HepG2 (cell line): ENCODE measurements around the gene CACNA1G. TPM values are rescaled to one million over a fixed set of nuclear protein-coding genes. Genes with fewer than 3 reads are reported as not detected.

Source experiments
- ARID2 ChIP-seq: sonication (generic); formaldehyde crosslinking; IDR thresholded peaks from 2 replicates; pipeline ENCODE4 v1.8.1; 2022; ENCODE audit warnings: mild to moderate bottlenecking, missing genetic modification reagents, borderline replicate concordance
- ATF4 ChIP-seq, 2 experiments: fragments of 450-650 bp in 1 of 2; sonication (generic) in 1 of 2; formaldehyde crosslinking; IDR thresholded peaks; 2 replicates each; pipeline versions ENCODE4 v1.5.0 to v1.8.0; 2020 to 2022; ENCODE audit warnings: mild to moderate bottlenecking in 1 of 2, missing genetic modification reagents in 1 of 2
- CSRNP1 ChIP-seq: sonication (generic); formaldehyde crosslinking; IDR thresholded peaks from 2 replicates; pipeline ENCODE4 v1.8.1; 2023; ENCODE audit warnings: mild to moderate bottlenecking, missing genetic modification reagents
- GTF2F1 ChIP-seq: fragments of 150-350 bp; IDR thresholded peaks from 2 replicates; pipeline ENCODE4 v1.6.1; 2014; ENCODE audit warnings: low read length
- GTF3A ChIP-seq: sonication (generic); formaldehyde crosslinking; conservative IDR thresholded peaks from 2 replicates; pipeline ENCODE4 v1.4.0; 2020; ENCODE audit warnings: mild to moderate bottlenecking, missing genetic modification reagents
- HNRNPH1 ChIP-seq: fragments of 200-400 bp; formaldehyde crosslinking; optimal IDR thresholded peaks from 2 replicates; pipeline ENCODE3; 2017; ENCODE audit warnings: mild to moderate bottlenecking, low read depth, low read length
- POLR2A ChIP-seq, 2 experiments: IDR thresholded peaks; 2 replicates each; pipeline ENCODE4 v1.6.1; 2011; ENCODE audit warnings: low read depth in 2 of 2, low read length in 2 of 2, mild to moderate bottlenecking in 1 of 2, moderate library complexity in 1 of 2; ENCODE audit not compliant: insufficient read depth in 1 of 2
- PRDM4 ChIP-seq: sonication (generic); formaldehyde crosslinking; IDR thresholded peaks from 2 replicates; pipeline ENCODE4 v1.9.0; 2021; ENCODE audit warnings: missing genetic modification reagents, borderline replicate concordance
- PRPF4 ChIP-seq: fragments of 200-400 bp; formaldehyde crosslinking; IDR thresholded peaks from 2 replicates; pipeline ENCODE4 v1.6.1; 2016; ENCODE audit warnings: low read length, low read depth; ENCODE audit not compliant: poor library complexity, severe bottlenecking
- TAF1 ChIP-seq: sonication (generic); formaldehyde crosslinking; IDR thresholded peaks from 2 replicates; pipeline ENCODE4 v1.4.0; 2020; ENCODE audit warnings: missing genetic modification reagents
- polyA plus RNA-seq, 8 experiments: library from polyadenylated mRNA; depleted of rRNA in 3 of 8; stranded (reverse) in 7 of 8; unstranded in 1 of 8; fragments of >200 nt; fragmentation: Illumina TruSeq in 4 of 8; extraction: Trizol in 4 of 8; gene quantifications; 2 replicates each; pipeline versions ENCODE4 v1.2.1 to v1.2.3, GENCODE V29; 2011 to 2016; ENCODE audit warnings: low read depth in 4 of 8, missing spikeins in 1 of 8, mixed read lengths in 1 of 8; ENCODE audit not compliant: insufficient read depth in 1 of 8
- total RNA-seq, 5 experiments: library from RNA; depleted of rRNA; stranded (reverse); fragments of >200 nt; fragmentation: Illumina TruSeq; extraction: Trizol; gene quantifications; 2 replicates each; pipeline ENCODE4 v1.2.3, GENCODE V29; 2016; ENCODE audit warnings: low read depth in 1 of 5
- TF ChIP-seq, protein P1 (sequence below): sonication (generic); formaldehyde crosslinking; IDR thresholded peaks from 2 replicates; pipeline ENCODE4 v1.4.0; 2020; ENCODE audit warnings: missing genetic modification reagents
- TF ChIP-seq, protein P2 (sequence below): sonication (generic); formaldehyde crosslinking; IDR thresholded peaks from 2 replicates; pipeline ENCODE4 v1.4.0; 2020; ENCODE audit warnings: missing genetic modification reagents, borderline replicate concordance
- TF ChIP-seq, protein P3 (sequence below): sonication (generic); formaldehyde crosslinking; conservative IDR thresholded peaks from 2 replicates; pipeline ENCODE4 v1.4.0; 2020; ENCODE audit warnings: mild to moderate bottlenecking, missing genetic modification reagents, moderate library complexity

The CACNA1G gene
- total and polyA plus RNA-seq, 2 of the 13 experiments (the other 11 are each of a cell fraction or from before 2014, with no cell fraction given): 0.02 TPM; not detected in 1

DNA sequence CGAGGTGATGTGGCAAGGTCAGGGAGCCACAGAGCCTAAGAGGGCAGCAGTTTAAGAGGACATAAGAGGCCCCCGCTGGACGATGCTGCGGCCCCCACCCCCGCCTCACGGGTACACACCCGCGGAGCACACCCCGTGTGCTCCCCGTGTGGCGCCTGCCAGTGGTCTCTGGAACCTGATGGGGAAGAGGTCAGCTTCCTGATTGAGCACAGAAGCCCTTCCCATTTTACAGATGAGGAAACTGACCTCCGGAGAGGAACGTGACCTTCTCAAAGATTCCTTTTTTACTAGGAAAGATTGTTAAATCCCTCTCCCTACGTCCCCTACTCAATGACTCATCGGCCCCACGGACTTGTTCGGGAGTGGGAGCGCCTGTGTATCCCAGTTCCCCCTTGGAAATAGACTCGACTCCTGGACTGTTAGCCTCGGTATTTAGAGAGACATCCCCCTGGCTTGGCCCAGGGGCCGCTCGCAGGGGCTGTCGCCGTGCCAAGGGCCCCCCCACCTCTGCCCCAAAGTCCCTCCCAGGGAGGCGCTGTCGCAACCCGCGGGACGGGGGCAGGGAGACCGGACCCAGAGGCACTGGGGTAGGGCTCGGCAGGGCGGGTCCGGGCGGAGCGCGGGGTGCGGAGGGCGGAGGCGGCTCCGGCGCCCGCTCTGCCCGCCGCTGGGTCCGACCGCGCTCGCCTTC is 73.9 kb downstream of the CACNA1G start, which contains the start of gene ABCC3 (continued):
- TF ChIP-seq PRDM4 (no peak), TAF1 (CRISPR knock-in tag) (0 out of 2 replicates have a peak, but pooled peaks have one; percentile 5), POLR2A (IDR thresholded peaks at IDR 0.05; ENCODE audit: insufficient read depth in 1 of 2, low read depth in 2 of 2, low read length in 2 of 2) (peak; percentile 28 to 55; a peak in 3 of 4 replicates), GTF3A (CRISPR knock-in tag) (0 out of 2 replicates have a peak, but pooled peaks have one; percentile 35), PRPF4 (no peak), HNRNPH1 (peak; percentile 46), ATF4 (CRISPR knock-in tag; IDR thresholded peaks at IDR 0.05) (0 out of 4 replicates have a peak, but pooled peaks of 1 of the 2 experiments have one; percentile 17), GTF2F1 (no peak), CSRNP1 (CRISPR knock-in tag) (peak; percentile 60; the same call in 1 of the 2 replicates), ARID2 (no peak)
- TF ChIP-seq, protein P1, sequence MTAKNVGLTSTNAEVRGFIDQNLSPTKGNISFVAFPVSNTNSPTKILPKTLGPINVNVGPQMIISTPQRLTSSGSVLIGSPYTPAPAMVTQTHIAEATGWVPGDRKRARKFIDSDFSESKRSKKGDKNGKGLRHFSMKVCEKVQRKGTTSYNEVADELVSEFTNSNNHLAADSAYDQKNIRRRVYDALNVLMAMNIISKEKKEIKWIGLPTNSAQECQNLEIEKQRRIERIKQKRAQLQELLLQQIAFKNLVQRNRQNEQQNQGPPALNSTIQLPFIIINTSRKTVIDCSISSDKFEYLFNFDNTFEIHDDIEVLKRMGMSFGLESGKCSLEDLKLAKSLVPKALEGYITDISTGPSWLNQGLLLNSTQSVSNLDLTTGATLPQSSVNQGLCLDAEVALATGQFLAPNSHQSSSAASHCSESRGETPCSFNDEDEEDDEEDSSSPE (CRISPR knock-in tag): peak; percentile 29; the same call in 1 of the 2 replicates
- TF ChIP-seq, protein P2, sequence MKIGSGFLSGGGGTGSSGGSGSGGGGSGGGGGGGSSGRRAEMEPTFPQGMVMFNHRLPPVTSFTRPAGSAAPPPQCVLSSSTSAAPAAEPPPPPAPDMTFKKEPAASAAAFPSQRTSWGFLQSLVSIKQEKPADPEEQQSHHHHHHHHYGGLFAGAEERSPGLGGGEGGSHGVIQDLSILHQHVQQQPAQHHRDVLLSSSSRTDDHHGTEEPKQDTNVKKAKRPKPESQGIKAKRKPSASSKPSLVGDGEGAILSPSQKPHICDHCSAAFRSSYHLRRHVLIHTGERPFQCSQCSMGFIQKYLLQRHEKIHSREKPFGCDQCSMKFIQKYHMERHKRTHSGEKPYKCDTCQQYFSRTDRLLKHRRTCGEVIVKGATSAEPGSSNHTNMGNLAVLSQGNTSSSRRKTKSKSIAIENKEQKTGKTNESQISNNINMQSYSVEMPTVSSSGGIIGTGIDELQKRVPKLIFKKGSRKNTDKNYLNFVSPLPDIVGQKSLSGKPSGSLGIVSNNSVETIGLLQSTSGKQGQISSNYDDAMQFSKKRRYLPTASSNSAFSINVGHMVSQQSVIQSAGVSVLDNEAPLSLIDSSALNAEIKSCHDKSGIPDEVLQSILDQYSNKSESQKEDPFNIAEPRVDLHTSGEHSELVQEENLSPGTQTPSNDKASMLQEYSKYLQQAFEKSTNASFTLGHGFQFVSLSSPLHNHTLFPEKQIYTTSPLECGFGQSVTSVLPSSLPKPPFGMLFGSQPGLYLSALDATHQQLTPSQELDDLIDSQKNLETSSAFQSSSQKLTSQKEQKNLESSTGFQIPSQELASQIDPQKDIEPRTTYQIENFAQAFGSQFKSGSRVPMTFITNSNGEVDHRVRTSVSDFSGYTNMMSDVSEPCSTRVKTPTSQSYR (CRISPR knock-in tag): peak; percentile 72
- TF ChIP-seq, protein P3, sequence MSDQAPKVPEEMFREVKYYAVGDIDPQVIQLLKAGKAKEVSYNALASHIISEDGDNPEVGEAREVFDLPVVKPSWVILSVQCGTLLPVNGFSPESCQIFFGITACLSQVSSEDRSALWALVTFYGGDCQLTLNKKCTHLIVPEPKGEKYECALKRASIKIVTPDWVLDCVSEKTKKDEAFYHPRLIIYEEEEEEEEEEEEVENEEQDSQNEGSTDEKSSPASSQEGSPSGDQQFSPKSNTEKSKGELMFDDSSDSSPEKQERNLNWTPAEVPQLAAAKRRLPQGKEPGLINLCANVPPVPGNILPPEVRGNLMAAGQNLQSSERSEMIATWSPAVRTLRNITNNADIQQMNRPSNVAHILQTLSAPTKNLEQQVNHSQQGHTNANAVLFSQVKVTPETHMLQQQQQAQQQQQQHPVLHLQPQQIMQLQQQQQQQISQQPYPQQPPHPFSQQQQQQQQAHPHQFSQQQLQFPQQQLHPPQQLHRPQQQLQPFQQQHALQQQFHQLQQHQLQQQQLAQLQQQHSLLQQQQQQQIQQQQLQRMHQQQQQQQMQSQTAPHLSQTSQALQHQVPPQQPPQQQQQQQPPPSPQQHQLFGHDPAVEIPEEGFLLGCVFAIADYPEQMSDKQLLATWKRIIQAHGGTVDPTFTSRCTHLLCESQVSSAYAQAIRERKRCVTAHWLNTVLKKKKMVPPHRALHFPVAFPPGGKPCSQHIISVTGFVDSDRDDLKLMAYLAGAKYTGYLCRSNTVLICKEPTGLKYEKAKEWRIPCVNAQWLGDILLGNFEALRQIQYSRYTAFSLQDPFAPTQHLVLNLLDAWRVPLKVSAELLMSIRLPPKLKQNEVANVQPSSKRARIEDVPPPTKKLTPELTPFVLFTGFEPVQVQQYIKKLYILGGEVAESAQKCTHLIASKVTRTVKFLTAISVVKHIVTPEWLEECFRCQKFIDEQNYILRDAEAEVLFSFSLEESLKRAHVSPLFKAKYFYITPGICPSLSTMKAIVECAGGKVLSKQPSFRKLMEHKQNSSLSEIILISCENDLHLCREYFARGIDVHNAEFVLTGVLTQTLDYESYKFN (CRISPR knock-in tag): peak; percentile 52; the same call in 1 of the 2 replicates
